Cerebellar nuclear complex (tissue), 1 donor: Measurements from ENCODE around the gene ETV4.

Experiments used
- DNase-seq, 2 experiments: peaks; one replicate each; lab custom pipeline; 2025; lab: John Stamatoyannopoulos, UW

ETV4 gene

DNA sequence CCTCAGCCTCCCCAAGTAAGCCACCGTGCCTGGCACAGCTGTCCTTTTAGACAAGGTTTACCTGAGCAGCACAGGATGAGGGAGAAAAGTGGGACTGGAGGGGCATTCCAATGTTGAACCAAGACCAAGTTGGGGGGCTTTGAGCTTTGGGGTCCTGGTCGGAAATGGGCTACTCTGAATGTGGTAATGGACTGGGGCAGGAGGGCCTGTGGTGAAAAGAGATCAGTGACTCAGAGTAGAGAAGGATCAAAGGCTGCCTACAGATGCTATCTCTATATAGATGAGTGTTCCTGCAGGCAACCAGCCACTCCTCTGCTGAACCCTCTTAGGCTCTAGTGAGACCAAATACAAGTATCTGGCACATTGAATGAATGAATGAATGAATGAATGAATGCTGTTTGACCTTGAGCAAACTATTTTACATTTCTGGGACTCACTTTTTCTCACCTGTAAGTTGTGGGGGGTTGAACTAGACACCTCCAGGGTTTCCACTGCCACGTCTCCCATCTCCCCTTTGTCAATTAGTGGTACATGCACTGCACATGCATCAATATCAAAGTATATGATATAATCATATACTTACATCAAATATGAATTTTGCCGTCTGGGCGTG, 26.3 kb upstream of the ETV4 start:
- DNase-seq = no peak

DNA sequence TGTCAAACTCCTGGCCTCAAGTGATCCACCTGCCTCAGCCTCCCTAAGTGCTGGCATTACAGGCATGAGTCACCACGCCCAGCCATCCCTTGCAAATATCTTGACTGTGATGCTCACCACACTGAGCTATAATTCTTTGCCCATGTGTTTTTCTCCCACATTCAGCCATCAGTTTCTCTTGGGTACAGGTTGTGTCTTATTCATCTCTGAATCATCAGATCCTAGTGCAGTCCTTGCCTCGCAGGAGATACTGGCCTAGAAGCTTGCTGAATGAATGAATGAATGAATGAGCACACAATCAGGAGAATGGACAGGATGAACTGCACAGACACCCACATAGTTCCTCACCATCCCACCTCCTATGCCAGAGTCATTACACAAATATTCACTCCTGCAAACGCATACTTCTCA, 24.4 kb upstream of the ETV4 start:
- no peak for DNase-seq

DNA sequence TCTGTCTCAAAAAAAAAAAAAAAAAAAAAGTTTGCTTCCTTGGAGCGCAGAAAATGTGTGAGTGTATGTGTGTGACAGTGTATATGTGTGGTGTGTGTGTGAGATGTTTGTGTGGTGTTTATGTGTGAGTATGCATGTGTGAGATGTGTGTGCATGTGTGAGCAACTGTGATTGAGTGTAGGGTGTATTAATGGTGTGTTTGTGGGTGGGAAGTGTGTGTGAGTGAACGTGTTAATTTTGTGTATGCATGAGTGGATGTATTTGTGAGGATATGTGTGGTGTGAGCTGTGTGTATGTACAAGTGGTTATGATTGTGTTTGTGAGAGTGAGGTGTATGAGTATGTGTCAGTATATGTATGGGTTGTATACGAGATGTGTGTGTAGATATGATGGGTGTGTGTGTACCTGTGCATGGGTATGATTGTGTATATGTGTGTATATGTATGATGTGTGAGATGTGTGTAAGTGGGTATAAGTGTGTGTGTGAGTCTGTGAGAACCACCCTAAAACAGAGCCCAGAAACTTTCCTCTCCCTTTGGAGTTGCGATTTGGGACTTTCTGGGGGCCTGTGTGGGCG, 22.5 kb upstream of the ETV4 start:
- DNase-seq = no peak

DNA sequence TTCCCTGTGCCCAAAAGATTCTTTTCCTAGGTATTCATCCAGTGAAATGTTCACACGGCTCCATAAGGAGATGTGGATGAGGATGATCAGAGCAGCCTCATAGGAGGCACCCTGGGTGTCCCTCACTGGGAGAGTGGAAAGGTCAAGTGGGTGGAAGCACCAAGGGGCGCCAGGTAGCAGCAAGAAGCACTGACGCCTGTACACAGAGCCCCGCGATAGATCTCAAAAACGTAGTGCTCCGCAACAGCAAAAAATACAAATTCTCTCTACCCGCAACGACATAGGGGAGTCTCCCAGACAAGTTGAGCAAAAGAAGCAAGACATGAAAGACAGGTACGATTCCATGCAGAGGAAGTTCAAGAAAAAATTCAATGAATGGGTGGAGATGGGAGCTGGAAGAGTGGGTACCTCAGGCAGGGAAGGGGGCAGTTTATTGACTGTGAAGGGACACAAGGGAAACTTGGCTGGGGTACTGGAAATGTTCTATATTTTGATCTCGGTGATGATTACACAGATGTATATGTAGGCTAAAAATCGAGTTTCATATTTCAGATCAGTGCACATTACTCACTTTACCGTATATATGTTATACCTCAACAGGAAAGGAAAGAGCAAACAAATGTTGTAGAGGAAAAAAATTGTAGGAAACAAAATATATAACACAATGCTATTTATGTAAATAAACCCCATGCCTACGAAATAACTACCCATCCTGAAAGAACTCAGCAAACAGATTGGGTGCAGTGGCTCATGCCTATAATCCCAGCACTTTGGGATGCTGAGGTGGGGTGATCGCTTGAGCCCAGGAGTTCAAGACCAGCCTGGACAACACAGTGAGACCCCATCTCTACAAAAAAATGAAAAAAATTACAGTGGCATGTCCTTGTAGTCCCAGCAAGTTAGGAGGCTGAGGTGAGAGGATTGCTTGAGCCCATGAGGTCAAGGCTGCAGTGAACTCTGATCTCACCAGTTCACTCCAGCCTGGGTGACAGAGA, 17.8 kb upstream of the ETV4 start:
- no peak for DNase-seq

DNA sequence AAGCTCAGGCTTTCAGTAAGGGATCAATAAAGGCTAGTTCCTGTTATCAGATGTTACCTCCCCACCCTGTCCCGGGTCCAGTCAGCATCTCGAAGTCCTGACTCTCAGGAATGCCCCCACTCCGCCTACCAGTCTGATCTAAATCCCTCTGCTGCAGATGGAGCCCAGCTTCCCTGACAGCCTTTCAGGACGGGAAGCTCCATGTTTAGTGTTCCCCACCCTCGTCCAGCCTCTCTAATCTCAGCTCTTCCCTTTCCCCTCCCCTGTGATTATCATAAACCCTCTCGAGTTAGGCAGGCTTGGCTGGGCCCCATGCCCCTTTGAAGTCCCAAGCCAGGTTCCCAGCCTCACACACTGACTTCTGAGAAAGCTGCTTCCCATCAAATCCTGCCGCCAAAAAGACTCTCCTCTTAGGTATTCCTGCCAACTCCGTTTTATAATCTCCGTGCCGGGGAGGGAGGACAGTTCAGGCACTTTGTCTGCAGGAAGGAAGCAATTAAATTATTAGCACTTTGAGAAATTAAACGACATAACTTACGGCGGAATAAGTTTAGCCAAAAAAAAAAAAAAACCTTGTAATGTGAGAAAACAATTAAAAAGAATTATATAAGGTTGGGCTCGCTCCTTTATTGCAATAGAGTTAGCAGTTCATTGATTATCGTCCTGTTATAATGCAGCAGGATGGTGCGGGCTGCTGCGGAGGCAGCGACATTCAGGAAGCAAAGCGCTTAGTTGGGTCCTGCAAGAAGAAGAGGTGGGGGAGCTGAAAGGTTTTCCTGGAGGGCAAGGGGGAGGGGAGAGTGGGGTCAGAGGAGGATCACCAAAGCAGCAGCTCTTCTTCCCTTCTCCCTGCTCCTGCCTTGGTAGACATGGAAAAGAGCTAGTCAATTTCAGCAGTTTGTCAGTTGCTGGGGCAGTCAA, 16.8 kb upstream of the ETV4 start:
- no peak for DNase-seq

DNA sequence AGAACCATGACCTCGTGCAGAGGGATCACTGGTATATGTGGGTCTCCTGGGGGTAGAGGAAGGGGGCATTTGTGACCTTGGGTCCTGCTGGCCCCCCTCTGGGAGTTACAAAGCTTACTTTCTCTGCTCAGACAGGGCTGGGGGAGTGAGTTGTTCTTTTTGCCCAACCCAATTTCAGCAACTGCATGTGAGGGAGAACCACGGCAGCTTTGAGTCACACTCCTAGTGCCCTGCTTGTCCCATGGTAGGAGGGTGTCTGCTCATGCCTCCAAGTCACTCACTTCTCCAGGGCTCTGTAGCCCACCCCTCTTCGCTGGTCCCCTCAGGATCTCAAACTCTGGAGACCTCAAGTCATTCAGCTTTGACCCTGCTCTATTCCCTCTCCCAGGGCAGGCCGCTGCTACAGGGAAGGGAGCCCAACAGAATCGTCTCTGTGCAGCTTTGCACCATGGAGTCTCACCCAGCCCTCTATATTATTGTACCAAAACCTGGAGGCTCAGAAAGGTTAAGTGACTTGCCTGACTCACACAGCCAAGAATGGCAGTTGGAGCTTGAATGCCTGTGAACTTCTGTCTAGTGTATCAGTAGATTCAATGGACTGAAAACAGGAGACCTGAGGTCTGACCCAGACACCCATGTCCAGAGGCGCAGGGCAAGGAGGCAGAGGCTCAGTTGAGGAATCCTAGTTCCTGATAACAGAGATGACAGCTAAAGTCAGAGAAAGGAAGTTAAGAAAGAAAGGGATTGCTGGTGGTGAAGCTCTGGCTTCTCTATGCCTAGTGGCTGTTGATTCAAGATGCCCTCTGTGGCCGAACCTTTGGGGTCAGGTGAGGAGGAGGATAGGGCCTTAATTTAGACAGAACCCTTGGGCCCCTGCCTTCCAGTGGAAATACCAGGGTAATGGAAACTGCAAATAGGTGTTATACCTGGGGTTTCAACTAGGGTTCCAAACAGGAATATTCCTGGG, 14.6 kb upstream of the ETV4 start:
- DNase-seq = no peak

DNA sequence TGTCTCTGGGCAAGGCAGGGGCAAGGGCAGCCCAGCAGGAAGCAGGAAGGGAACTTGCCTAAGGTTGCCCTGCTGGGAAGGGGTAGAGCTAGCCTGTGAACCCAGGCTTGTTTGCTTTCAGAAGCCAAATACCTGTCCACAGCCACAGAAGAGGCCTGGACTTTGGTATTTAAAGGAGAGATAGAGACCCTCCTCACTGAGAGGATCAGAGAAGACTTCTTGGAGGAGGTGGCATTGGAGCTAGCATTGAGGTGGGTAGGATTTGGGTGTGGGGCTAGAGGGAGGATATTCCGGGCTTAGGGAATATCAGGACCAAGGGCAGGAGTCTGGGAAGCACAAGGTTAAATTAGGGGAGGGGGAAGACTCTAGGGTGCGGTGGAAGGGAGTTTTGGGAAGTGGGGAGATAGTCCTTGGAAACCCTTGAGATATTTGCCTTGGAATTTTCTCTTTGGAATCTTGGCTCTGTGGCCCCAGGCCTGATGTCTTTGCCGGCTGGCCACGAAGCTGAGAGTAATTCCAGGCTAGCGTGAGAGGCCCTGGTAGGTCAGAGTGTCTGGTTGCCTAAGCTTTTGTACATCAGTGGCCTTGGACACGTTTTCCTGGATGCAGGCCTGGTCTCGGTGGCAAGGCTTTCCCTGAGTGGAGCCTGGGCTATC, 13.1 kb upstream of the ETV4 start:
- no peak for DNase-seq

DNA sequence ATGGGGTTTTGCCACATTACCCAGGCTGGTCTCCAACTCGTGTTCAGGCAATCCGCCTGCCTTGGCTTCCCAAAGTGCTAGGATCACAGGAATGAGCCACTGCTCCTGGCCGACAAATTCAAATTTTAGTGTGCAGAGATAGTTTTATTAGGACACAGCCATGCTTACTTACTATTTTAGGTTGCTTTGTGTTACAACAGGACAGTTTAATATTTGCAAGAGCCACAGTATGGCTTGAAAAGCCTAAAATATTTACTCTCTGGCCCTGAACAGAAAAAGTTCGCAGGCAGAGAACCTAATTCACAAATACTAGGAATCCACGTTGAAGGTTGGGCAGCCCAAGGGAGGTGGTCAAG, 12.6 kb upstream of the ETV4 start:
- no peak for DNase-seq

DNA sequence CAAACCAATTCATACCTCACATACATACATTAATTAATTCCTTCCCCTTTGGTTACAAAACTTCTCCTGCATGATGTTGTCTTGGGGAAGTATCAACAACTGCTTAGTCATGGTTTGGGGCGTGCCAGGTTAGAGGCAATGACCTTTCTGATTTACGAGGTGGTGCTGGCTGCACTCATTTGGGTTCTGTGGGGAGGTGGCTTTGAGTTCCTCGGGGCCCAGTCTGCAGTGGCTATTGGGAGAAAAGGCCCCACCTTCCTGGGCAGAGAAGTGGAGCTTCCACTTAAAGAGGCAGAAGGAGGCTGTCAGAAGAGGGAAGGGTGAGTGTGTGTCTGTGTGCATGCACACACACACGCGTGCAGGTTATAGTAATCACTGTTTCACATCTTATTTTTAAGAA, 10.2 kb upstream of the ETV4 start:
- DNase-seq = no peak

DNA sequence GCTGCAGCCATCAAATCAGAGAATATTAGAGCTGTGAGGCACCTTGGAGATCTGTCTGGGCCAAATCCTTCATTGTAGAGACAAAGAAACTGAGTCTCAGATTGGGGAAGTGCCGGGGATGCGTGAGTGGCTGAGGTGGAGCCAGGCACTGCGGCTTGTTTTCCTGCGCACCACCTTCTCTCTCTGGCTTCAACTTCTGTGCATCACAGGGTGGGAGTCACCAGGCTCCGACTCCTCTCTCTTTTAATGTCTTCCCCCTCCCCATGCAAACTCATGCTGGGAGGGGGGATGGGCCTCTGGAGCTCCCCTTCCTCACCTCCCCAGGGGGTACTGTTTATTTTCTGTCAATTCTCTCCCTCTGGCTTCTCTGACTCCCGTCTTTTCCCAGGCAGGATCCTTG, 8.7 kb upstream of the ETV4 start:
- DNase-seq = no peak

DNA sequence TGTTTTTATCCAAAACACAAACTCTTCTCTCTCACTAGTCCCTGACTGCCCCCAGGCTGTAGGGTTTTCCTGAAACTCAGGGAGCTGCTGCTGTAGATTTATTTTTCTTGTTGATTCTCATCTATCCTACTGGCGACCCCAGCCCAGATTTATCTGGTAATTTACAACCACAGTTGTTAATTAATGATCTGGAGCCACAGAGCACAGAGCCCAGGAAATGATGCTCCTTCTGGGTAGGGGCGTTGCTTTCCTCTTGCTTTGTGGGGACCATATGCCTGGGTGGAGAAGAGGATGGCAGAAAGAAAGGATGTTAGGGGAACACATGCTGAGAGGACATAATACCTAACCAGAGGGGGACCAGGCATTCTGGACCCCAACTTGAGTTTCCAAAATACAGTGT, 7.4 kb upstream of the ETV4 start:
- no peak for DNase-seq

DNA sequence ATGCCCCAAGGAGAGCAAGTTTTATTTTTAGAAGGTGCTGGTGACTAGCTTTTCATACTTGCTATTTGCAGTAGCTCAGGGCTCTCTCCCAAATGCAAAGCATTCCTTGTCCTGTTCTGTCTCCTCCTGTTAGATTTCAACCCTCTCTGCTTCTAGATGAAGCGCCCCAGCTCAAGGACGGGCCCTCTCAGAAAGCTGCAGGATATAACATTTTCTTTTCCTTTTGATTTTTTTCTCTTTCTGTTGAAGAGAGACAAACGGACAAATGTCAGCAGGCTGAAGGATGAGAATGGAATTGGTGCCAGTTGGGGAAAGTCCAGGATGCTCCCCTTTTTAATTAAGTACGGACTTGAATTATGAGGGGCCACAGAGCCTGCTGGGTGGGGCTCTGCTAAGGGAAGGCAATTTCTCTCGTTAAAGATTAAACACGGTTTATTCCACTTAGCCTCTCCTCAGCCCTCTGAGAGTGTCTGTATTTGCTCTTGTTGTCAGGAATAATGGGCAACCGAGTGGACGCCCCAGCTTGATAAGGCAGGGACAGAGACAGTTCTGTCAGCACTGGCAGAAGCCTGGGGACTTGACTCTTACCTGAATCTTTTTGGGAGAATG, 6.2 kb upstream of the ETV4 start:
- DNase-seq = no peak

DNA sequence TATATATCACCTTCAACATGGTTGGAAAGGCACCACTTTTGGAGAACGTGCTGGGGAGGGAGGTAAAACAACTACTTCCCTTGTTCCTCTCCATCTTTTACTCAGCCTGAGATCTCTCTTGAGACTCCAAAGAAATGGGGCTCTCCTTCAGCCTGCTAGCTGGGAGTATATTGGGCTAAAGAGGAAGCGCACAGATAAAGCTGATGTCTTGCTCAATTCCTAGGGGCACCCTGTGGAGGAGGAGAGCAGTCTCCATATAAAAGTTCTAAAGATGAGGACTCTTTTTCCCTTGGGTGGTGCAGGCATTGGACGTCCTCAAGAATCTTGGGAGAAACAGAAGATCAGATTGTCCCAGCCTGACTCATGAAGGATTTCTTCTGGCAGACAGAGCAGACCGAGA, 4.6 kb upstream of the ETV4 start:
- no peak for DNase-seq

DNA sequence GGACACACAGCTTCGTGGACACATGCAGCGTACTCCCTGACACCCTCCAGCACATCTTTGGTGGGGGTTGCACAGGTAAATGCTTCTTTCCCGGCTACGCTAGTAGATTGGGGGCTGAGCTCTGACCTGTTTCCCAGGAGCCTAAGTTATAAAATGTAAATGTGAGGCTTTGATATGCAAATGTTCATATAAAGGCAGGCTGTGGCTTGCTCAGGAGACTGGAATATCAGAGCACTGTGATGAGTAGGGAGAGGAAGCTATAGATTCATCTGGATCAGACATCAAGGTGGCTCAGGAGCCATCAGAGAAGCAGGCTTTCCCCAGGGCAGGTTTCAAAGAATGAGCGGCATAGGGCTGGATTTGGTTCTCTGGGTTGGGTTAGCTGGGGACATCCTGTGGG, 3.4 kb upstream of the ETV4 start:
- no peak for DNase-seq

DNA sequence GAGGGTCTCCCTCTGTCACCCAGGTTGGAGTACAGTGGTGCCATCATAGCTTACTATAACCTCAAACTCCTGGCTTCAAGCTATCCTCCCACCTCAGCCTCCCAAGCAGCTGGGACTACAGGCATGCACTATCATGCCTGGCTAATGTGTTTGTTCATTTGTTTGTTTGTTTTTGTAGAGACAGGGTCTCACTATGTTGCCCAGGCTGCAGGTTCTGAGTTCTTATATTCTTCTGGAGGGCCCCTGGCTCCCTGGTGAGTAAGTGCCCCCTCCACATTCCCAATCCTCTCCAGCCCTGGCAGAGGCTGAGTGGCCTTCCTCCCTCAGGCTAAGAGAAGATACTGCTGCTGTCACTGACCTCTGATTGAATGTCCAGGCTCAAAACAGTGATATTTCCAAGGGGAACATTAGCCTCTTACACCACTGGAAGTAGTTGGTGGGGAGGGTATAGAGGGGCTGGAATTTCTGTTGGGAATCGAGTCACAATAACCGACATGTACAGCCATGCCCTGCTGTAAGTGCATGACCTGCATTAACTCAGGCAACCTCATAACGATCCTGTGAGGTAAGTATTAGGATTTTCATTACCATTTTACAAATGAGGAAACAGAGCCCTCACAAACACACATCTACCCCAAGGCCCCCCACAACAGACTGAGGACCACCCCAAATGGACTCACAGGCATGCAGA, 2.7 kb upstream of the ETV4 start:
- no peak for DNase-seq

DNA sequence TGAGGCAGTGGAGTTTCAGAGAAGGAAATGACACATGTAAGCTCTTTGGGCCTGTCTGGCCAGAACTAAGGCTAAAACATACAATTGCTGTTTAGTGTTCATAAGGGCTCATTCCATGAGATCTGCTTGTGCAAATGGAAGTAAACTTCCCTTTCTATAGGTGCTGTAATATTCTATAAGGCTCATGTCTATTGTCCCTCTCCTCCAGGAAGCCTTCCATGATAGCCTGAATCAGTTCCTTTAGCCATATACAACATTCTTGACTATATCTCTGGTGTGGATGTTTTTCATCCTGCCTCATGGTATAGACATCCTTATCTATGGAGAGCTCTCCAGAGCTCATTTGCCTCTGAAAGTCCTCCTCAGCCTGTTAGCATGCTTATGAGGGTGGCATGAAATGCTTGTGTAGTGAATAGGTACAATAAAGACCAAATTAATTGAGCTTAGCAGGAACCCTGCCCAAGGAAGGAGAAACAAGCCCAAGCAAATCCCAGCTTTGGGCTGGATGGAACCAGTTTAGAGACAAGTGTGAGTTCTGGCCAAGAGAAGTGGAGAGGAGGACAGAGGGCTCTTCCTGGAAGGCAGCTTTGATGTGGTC, 1.6 kb upstream of the ETV4 start:
- no peak for DNase-seq

DNA sequence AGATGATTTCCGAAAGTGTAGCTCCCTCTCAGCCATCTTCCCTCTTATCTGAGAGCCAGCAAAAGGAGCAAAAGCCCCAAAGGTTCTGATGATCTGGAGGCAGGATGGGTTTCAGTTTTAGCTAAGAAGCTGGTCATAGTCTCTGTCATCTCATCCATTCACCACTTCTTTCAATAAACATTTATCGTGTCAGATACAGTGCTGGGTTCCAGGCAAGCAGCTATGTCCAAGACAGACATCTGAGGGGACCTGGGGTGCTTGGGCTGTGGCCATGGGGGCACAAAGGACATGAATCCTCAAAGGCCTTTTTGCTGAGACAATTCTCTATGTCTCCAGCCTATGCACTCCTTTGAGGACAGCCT, 1.0 kb upstream of the ETV4 start:
- DNase-seq = no peak

DNA sequence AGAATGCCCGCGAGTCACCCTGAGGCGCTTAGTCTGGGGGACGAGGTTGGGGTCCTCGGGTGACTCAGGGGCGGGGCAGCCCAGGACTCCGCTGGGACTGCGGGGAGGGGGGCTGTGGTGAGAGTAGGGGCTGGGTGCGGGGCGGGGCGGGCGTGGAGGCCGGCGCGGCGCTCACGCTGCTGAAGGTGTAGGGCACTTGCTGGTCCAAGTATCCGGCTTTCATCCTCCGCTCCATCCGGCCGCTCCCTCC, 832 bp downstream of the ETV4 start:
- DNase-seq = no peak

DNA sequence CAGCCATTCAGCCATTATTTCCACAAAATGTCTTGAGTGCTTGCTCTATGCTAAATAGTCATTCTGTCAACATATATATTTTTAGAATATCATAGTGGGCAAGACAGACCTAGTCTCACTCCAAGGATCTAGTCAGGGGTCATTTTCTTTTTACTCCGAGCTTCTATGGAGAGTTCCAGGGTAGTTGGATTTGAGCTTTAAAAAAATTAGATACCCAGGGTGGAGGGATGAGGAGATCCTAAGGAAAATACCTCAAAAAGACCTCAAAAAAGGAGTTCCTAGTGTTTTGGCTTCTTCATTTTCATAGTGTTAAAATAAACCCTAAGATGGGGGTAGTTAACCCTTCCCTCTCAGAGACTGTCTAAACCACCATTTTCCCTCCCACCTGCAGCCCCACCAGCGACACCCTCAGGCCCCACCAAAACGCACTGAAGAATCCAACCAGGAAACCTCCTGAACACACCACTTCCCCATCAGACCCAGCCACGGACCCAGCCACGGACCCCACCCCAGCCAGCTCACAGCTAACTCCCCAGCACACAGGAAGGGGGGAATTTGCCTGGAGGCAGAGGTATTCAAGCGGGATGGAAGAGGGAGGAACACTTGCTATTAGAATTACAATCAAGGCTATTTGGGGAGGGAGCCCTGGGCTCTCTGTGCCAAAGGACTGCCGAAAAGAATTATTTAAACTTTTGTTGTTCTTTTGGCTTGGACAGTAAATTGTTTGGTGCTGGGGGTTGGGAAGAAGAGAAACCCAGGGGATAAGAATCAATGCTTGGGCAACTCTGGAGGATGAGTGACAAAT, 2.2 kb downstream of the ETV4 start:
- no peak for DNase-seq
